Body of pancreas (tissue), 4 donors: ENCODE results near the gene DBNL. TPM values are rescaled to one million over a fixed set of nuclear protein-coding genes. Genes with fewer than 3 reads are reported as not detected.

Experiments used
- ATAC-seq: fragments of 150-250 bp; one replicate; pipeline ENCODE4 v1.9.1; 2016
- DNase-seq, 4 donors: peaks; one replicate each; pipeline ENCODE4 v3.0.0-alpha.2; 2019
- H3K27ac ChIP-seq, 4 donors: fragments of 200-600 bp; sonication (generic); 1 replicate in 3 of 4; 2 replicates in 1 of 4; pipeline versions ENCODE4 v1.5.1 to v1.6.1; 2016 to 2019; ENCODE audit warnings: mild to moderate bottlenecking in 1 of 4, mixed read lengths in 1 of 4, moderate library complexity in 1 of 4
- H3K27me3 ChIP-seq, 2 donors: fragments of 200-600 bp; sonication (generic); one replicate each; pipeline ENCODE4 v1.6.0; 2016; ENCODE audit warnings: mild to moderate bottlenecking in 1 of 2
- H3K36me3 ChIP-seq, 2 donors: fragments of 200-600 bp; sonication (generic); replicated peaks in 1 of 2; 2 replicates each; pipeline ENCODE4 v1.5.1; 2016; ENCODE audit warnings: low read depth in 2 of 2; ENCODE audit not compliant: insufficient read depth in 1 of 2
- H3K4me1 ChIP-seq: fragments of 200-600 bp; sonication (generic); one replicate; pipeline ENCODE4 v1.6.0; 2016
- H3K4me3 ChIP-seq, 2 donors: fragments of 200-600 bp; sonication (generic); 1 replicate in 1 of 2; 2 replicates in 1 of 2; pipeline ENCODE4 v1.5.1; 2016 to 2019
- H3K9me3 ChIP-seq, 3 donors: fragments of 200-600 bp; sonication (generic); 1 replicate in 2 of 3; 2 replicates in 1 of 3; pipeline ENCODE4 v1.5.1; 2016
- CTCF ChIP-seq, 7 experiments: fragments of 450-650 bp in 4 of 7; fragments of 200-600 bp in 3 of 7; sonication (generic) in 3 of 7; IDR thresholded peaks; one replicate each; pipeline ENCODE4 v1.5.1; 2016 to 2019; ENCODE audit warnings: antibody characterized with exemption in 7 of 7
- POLR2A ChIP-seq, 3 donors: fragments of 450-650 bp; IDR thresholded peaks; one replicate each; pipeline ENCODE4 v1.6.1; 2016; ENCODE audit warnings: antibody characterized with exemption in 3 of 3, mild to moderate bottlenecking in 2 of 3
- WGBS, 2 donors: methylation state at CpG; one replicate each; pipeline ENCODE4 v1.1.5; 2017; 5-methylcytosine and 5-hydroxymethylcytosine counted together
- intact Hi-C: fragments of 100-400 bp; cut with DNase I; formaldehyde crosslinking; loops from one replicate; pipeline ENCODE4 v1.15.1; 2023
- total RNA-seq, 2 donors: library from RNA; depleted of rRNA; stranded (reverse); fragments of >200 nt; gene quantifications; one replicate each; pipeline ENCODE4 v1.1.0, GENCODE V29; 2016

The DBNL gene
- total RNA-seq, 2 donors from 2014 or later = 62.0 to 96.6 TPM

- no peak for DNase-seq
- intact Hi-C loops = no loop called here
Measured at GRCh38 chr7:44104860-44105771, 60.6 kb downstream of the DBNL start.

GRCh38 chr7:44105832-44106231 is 61.3 kb downstream of the DBNL start:
- no peaks in the 10 kb centered on the region for H3K9me3 ChIP-seq
- ATAC-seq = no peak
- WGBS, 2 donors = 70 to 79% methylated on average over 2 of the region's 2 CpGs
- H3K27ac ChIP-seq = no peak overlapping the region
- no peak overlapping the region for H3K4me3 ChIP-seq
- H3K4me1 ChIP-seq = peaks cover 7% of the 10 kb centered on the region
- peaks cover 0 to 7% of the 10 kb centered on the region in 2 donors for H3K27me3 ChIP-seq
- TF ChIP-seq POLR2A (IDR thresholded peaks at IDR 0.05) = no peak
- TF ChIP-seq CTCF (IDR thresholded peaks at IDR 0.05) = no peak
- intact Hi-C loops = no loop called here
- no peak for DNase-seq
- H3K36me3 ChIP-seq = no peaks in the 10 kb centered on the region

More at GRCh38 chr7:44104860-44105771, 60.6 kb downstream of the DBNL start:
- Histone ChIP-seq H3K4me3 (no peak overlapping the region), H3K27me3 (peaks cover 0 to 7% of the 10 kb centered on the region in 2 donors), H3K4me1 (peaks cover 7% of the 10 kb centered on the region), H3K27ac (peak overlapping the region in 2 of 4 donors; percentile 36 to 44), H3K9me3 (no peaks in the 10 kb centered on the region), H3K36me3 (no peaks in the 10 kb centered on the region)
- TF ChIP-seq POLR2A (IDR thresholded peaks at IDR 0.05) (no peak), CTCF (IDR thresholded peaks at IDR 0.05) (no peak)
- WGBS, 2 donors = 51 to 57% methylated on average over 18 to 28 of the region's 28 CpGs
- ATAC-seq = no peak

GRCh38 chr7:44106311-44107065 is 62.0 kb downstream of the DBNL start:
- 85% methylated on average over 4 to 10 of the region's 10 CpGs for WGBS, 2 donors
- intact Hi-C loops = no loop called here
- H3K27ac ChIP-seq = no peak overlapping the region

More at GRCh38 chr7:44106311-44107065, 62.0 kb downstream of the DBNL start:
- H3K36me3 ChIP-seq = no peaks in the 10 kb centered on the region
- TF ChIP-seq POLR2A (IDR thresholded peaks at IDR 0.05) = no peak
- TF ChIP-seq CTCF (IDR thresholded peaks at IDR 0.05) = no peak
- no peaks in the 10 kb centered on the region for H3K9me3 ChIP-seq
- peaks cover 0 to 7% of the 10 kb centered on the region in 2 donors for H3K27me3 ChIP-seq
- no peak for ATAC-seq
- DNase-seq = no peak
- H3K4me3 ChIP-seq = no peak overlapping the region
- H3K4me1 ChIP-seq = peaks cover 7% of the 10 kb centered on the region
